ENCODE data around the gene WFIKKN2. TPM values are rescaled to one million over a fixed set of nuclear protein-coding genes. Genes with fewer than 3 reads are reported as not detected.

WFIKKN2 gene
- total RNA-seq, 4 donors from 2014 or later: 0.16 TPM; not detected in 3

- no peak for TF ChIP-seq CTCF (IDR thresholded peaks at IDR 0.05; ENCODE audit: low read depth)
Observed at GRCh38 chr17:50858486-50859225, 23.3 kb downstream of the WFIKKN2 start.

GRCh38 chr17:50861334-50861676 lies 25.9 kb downstream of the WFIKKN2 start:
- TF ChIP-seq CTCF (IDR thresholded peaks at IDR 0.05; ENCODE audit: low read depth): no peak

GRCh38 chr17:50861822-50862528 lies 26.6 kb downstream of the WFIKKN2 start:
- TF ChIP-seq CTCF (IDR thresholded peaks at IDR 0.05; ENCODE audit: low read depth): no peak

GRCh38 chr17:50863221-50863843 lies 27.9 kb downstream of the WFIKKN2 start:
- TF ChIP-seq CTCF (IDR thresholded peaks at IDR 0.05; ENCODE audit: low read depth): no peak

GRCh38 chr17:50863931-50864330 lies 28.5 kb downstream of the WFIKKN2 start:
- TF ChIP-seq CTCF (IDR thresholded peaks at IDR 0.05; ENCODE audit: low read depth): no peak

- TF ChIP-seq CTCF (IDR thresholded peaks at IDR 0.05; ENCODE audit: low read depth): no peak
Observed at GRCh38 chr17:50864747-50865059, 29.3 kb downstream of the WFIKKN2 start.

- no peak for TF ChIP-seq CTCF (IDR thresholded peaks at IDR 0.05; ENCODE audit: low read depth)
Observed at GRCh38 chr17:50865060-50865867, 29.9 kb downstream of the WFIKKN2 start.
